GM19351 (cell line): Measurements from ENCODE around the gene AHNAK.
"Not testable (repeated sequence)": the region's sequence is repeated elsewhere in the genome, so short reads cannot be mapped to it uniquely, and the experiment has no call there.

Experiments
- ATAC-seq: cut with Tn5 transposase; IDR thresholded peaks from one replicate; pipeline ENCODE4 v1.9.1; 2021; ENCODE audit warnings: mild to moderate bottlenecking, moderate library complexity; ENCODE audit not compliant: unreplicated experiment

The AHNAK gene

DNA sequence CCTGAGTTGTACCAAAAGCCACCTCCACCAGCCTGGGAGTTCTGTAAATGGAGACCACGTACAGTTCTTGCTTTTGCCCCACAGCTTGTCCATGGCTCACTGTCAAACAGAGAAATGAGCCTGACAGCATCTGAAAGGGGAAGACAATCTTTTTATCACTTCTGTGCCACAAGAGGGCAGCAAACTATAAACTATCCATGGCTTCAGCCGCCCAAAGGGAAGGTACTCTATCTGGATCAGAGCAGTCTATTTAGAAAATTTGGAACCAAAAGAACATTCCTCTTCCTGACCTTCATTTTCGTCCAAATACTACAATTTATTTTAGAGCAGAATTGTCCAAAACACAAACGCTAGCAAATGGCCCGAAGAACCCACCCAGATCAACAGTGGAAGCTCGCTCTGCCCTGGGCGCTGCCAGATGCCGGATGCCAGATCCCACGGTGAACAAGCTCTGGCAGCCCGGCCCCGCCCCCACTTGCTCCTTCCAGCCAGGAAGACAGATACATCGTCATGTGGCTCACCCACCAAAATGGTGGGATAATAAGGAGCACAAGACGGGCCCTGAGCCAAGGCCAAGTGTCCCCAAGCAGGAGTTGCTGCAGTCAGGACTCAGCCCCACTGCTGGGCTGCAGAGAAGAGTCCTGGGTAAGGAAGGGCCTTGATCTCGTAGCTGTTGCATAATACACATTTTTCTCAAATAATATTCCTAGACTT, 151.6 kb downstream of the AHNAK start:
- ATAC-seq = peak; percentile 49

DNA sequence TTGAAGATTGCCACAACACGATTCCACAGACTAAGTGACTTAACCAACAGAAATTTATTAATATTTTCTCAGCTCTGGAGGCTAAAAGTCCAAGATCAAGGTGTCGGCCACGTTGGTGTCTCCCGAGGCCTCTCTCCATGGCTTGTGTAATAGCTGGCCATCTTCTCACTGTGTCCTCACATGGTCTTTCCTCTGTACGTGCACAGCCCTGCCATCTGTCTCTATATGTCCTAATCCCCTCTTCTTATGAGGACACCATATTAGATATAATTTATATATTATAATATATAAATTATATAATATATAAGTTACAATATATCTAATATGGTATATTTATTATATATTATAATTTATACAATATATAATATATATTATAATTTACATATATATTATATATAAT, 152.9 kb downstream of the AHNAK start:
- no peak for ATAC-seq

DNA sequence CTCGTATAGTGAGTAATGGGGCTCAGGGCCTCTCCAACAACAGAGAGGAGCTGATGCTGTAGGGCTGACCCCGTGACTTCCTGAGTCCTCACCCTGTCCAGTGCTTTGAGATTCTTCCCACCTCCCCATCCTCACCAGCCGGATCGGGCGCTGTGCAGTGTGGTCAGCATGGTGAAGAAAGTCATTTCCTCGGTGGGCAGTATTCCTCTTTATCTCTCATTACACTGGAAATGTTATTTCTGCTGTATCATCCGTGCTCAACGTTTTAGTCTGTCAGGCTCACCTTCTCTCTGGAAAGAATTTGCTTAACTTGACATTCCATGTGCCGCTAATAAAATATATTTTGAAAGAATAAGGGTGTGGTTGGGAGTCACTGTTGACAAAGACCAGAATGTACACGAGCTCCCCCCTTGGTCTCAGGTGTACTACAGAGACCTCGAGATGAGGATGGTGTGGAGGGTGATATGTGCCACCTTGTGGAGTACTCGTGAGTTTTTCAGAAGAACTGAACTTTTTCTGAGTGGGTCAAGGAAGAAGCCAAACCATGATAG, 153.5 kb downstream of the AHNAK start:
- no peak for ATAC-seq

DNA sequence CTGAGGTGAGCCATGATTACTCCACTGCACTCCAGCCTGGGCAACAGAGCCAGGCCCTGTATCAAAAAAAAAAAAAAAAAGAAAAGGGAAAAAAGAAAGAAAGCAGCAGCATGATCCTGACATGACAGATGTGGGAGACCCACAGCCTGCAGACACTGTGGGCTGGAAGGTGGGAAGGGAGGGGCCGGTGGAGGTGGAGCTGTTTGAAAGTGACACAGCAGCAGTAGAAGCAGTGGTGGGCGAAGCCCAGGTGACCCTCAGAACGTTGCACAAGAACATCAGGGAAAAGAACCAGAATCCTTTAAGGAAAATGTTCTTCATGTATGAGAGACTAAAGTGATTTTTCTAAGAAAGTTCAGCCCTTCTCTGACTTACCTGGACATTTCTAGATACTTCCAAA, 154.1 kb downstream of the AHNAK start:
- no peak for ATAC-seq

DNA sequence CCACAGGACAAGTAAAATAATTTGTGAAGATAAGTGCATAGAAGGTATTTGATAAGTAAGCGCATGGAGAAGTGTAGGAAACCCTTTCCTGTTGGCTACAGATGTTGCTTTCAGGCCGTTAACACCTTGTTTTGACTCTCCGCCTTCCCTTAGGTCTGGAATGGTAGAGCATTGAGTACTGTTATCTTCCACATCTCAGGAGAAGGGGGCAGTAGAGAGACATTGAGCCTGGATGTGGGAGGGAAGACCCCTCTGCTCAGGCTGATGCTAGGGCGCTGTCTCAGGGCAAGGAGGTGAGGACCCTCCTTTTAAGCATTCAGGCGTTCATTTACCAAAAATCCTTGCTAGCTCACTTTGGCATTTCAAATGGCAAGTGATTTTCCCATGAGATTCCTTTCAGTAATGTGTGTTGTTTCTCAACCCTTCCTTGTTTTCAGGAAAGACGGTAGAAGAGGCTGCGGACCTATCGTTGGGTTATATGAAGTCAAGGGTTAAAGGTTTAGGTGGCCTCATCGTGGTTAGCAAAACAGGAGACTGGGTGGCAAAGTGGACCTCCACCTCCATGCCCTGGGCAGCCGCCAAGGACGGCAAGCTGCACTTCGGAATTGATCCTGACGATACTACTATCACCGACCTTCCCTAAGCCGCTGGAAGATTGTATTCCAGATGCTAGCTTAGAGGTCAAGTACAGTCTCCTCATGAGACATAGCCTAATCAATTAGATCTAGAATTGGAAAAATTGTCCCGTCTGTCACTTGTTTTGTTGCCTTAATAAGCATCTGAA, 154.8 kb downstream of the AHNAK start:
- ATAC-seq = no peak

DNA sequence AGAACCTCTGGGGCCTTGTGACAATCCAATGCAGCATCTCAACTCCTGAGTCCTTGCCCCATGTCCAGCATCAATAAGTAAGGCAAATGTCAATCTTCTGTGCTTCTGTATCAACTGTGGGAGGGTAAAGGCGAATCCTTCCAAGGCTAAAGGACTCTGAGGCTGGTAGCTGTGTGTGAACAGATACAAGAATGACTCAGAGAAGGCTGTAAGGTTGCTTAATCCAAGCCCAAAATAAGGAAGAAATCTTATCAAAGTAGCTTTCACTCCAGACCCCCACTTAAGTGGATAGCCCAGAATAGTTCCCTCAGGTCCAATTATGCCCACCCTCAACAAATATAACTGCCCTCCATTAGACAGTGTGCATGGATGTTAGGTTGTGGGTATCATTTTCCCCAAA, 155.9 kb downstream of the AHNAK start:
- no peak for ATAC-seq

DNA sequence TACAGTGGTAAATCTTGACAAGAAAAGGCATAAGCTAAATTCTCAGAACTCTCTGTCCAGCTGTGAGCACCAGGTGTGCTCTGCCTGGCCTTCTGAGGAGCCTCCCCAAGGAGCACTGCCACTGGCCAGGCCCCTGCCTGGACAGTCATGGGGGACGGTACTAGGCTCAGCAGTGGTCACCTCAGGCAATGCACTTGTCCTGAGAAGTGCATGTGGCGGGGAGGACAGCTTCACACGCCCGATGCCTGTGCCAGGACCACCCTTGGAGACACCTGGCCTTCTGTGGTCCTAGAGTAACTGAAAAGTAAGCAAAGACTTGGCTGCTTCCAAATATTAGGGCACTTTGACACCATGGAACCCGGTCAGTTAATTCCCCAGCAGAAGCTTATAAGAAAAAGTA, 156.4 kb downstream of the AHNAK start:
- no peak for ATAC-seq

DNA sequence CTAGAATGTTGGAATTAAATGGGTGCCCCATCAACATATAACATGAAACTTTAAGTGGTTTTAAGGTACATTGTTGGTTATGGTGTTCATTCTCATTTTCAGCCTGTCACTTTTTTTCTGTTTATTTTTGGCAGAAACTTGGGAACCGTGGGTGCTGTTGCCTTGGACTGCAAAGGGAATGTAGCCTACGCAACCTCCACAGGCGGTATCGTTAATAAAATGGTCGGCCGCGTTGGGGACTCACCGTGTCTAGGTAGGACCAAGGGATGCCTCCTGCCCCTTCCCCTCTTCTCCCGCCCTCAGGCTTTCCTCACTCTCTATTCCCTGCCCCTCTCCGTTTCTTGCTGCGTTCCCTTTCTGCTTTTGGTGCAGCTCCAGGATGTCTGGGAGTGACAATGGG, 157.6 kb downstream of the AHNAK start:
- no peak for ATAC-seq

DNA sequence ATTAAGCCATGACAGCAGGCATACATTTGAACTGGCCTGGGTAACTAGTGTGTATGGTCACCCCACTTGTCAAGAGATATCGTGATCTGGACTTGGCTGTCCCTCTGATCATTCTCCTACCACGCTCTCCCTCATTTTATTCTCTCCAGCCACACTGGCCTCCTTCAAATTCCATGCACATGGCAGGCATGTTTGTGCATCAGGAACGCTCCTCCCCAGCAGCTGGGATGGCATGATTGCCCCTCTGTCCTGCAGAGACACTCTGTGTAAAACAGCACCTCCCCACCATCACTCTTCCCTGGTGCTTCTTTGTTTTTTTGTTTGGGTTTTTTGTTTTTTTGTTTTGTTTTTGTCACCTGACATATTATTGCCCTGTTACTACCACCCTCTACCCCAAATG, 159.2 kb downstream of the AHNAK start:
- ATAC-seq = no peak

DNA sequence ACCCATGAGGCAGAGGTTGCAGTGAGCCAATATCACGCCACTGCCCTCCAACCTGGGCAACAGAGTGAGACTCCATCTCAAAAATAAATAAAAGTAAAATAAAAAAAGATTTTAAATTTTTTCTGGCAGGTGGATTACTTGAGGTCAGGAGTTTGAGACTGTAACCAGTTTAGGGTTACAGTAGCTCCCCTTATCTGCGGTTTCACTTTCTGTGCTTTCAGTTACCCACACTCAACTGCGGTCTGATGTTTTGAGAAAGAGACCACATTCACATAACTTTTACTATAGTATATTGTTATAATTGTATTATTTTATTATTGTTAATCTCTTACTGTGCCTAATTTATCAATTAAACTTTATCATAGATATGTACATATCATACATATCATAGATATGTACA, 160.5 kb downstream of the AHNAK start:
- not testable (repeated sequence) for ATAC-seq

DNA sequence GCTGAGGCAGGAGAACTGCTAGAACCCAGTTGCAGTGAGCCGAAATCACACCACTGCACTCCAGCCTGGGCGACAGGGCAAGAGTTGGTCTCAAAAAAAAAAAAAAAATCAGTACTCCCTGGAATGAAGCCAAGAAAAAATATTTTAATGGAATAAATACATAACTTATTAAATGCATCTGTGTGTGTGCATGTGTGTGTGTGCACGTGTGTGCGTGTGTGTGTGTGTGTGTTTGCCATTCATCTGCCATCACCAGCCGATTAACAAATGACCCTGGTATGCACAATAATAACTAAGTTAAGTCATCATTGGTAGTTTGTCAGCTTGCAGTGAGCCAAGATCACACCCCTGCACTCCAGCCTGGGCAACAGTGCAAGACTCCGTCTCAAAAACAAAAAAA, 162.8 kb downstream of the AHNAK start:
- ATAC-seq = no peak
